SK-N-SH (cell line): ENCODE measurements around the gene TSPAN32. TPM values are rescaled to one million over a fixed set of nuclear protein-coding genes. Genes with fewer than 3 reads are reported as not detected.

Source experiments
- CTCF ChIA-PET: fragments of 300-600, 350-600 bp; formaldehyde crosslinking; extraction: SDS; loops from one replicate; lab custom pipeline; 2021; lab: Yijun Ruan, JAX
- POLR2A ChIA-PET: fragments of 350-600 bp; sonication (Branson Sonifier 250); formaldehyde crosslinking; extraction: SDS; loops from one replicate; lab custom pipeline; 2020; ENCODE audit warnings: antibody characterized with exemption, inconsistent platforms; lab: Yijun Ruan, JAX
- DNase-seq: peaks from one replicate; pipeline ENCODE4 v3.0.0; 2012
- H2AFZ ChIP-seq: fragments of 200-600 bp; sonication (generic); 2 replicates; pipeline ENCODE4 v1.8.1; 2016; ENCODE audit warnings: antibody characterized with exemption, mild to moderate bottlenecking, low read depth
- H3F3A ChIP-seq: fragments of 200-600 bp; sonication (generic); replicated peaks from 2 replicates; pipeline ENCODE3; 2016; ENCODE audit warnings: antibody characterized with exemption, mild to moderate bottlenecking; ENCODE audit not compliant: insufficient read depth
- H3K27ac ChIP-seq, 2 experiments: fragments of 200-500 bp in 1 of 2; fragments of 200-600 bp in 1 of 2; sonication (Bioruptor generic) in 1 of 2; sonication (generic), shearing (Covaris generic) in 1 of 2; 2 replicates each; pipeline versions ENCODE4 v1.5.1 to v1.6.1; 2014 to 2016; ENCODE audit warnings: low read depth in 2 of 2, inconsistent platforms in 1 of 2, low read length in 1 of 2, mild to moderate bottlenecking in 1 of 2, mixed read lengths in 1 of 2
- H3K27me3 ChIP-seq: fragments of 200-600 bp; sonication (generic), shearing (Covaris generic); 2 replicates; pipeline ENCODE4 v1.6.1; 2016; ENCODE audit warnings: mixed run types; ENCODE audit not compliant: insufficient read depth
- H3K36me3 ChIP-seq, 2 experiments: fragments of 200-500 bp in 1 of 2; fragments of 200-600 bp in 1 of 2; sonication (Bioruptor generic) in 1 of 2; sonication (generic) in 1 of 2; replicated peaks in 1 of 2; 2 replicates each; pipeline versions ENCODE3 to v1.5.1; 2014 to 2016; ENCODE audit warnings: low read length in 1 of 2, mild to moderate bottlenecking in 1 of 2; ENCODE audit not compliant: insufficient read depth in 2 of 2, control insufficient read depth in 1 of 2
- H3K4me1 ChIP-seq, 2 experiments: fragments of 200-500 bp in 1 of 2; fragments of 200-600 bp in 1 of 2; sonication (Bioruptor generic) in 1 of 2; sonication (generic), shearing (Covaris generic) in 1 of 2; 2 replicates each; pipeline versions ENCODE4 v1.5.1 to v1.6.1; 2014 to 2016; ENCODE audit warnings: low read depth in 1 of 2, low read length in 1 of 2, mixed run types in 1 of 2; ENCODE audit not compliant: insufficient read depth in 2 of 2, control insufficient read depth in 1 of 2
- H3K4me2 ChIP-seq: fragments of 200-600 bp; sonication (generic), shearing (Covaris generic); 2 replicates; pipeline ENCODE4 v1.6.1; 2017; ENCODE audit warnings: mixed run types
- H3K4me3 ChIP-seq, 2 experiments: fragments of 200-500 bp in 1 of 2; fragments of 200-600 bp in 1 of 2; sonication (Bioruptor generic) in 1 of 2; sonication (generic), shearing (Covaris generic) in 1 of 2; 2 replicates each; pipeline versions ENCODE4 v1.5.1 to v1.8.1; 2014 to 2016; ENCODE audit warnings: low read depth in 2 of 2, inconsistent platforms in 1 of 2, low read length in 1 of 2, mild to moderate bottlenecking in 1 of 2, mixed read lengths in 1 of 2, moderate library complexity in 1 of 2
- H3K79me2 ChIP-seq: fragments of 200-600 bp; sonication (generic); 2 replicates; pipeline ENCODE4 v1.8.1; 2017; ENCODE audit warnings: mild to moderate bottlenecking; ENCODE audit not compliant: insufficient read depth
- H3K9ac ChIP-seq: fragments of 200-600 bp; sonication (generic); 2 replicates; pipeline ENCODE4 v1.6.1; 2017; ENCODE audit warnings: mixed run types
- H3K9me2 ChIP-seq: fragments of 200-600 bp; sonication (generic); 2 replicates; pipeline ENCODE4 v1.6.1; 2017; ENCODE audit warnings: mixed run types
- H3K9me3 ChIP-seq: fragments of 200-600 bp; sonication (generic); 2 replicates; pipeline ENCODE4 v1.6.1; 2017; ENCODE audit warnings: mixed run types, mild to moderate bottlenecking, moderate library complexity
- H4K20me1 ChIP-seq: fragments of 200-600 bp; sonication (generic); 2 replicates; pipeline ENCODE4 v1.6.1; 2017; ENCODE audit warnings: mild to moderate bottlenecking, mixed run types; ENCODE audit not compliant: insufficient read depth
- CHD2 ChIP-seq: fragments of 150-350 bp; IDR thresholded peaks from 2 replicates; pipeline ENCODE4 v1.6.1; 2018; ENCODE audit warnings: low read length; ENCODE audit not compliant: partially characterized antibody
- EZH2phosphoT487 ChIP-seq: fragments of 200-600 bp; sonication (generic); IDR thresholded peaks from 2 replicates; pipeline ENCODE4 v1.6.1; 2017; ENCODE audit warnings: low read depth, mixed run types, mild to moderate bottlenecking, antibody characterized with exemption, moderate library complexity, borderline replicate concordance
- FOSL2 ChIP-seq: IDR thresholded peaks from 2 replicates; pipeline ENCODE4 v1.4.0; 2012; ENCODE audit warnings: low read depth, mild to moderate bottlenecking, moderate library complexity, borderline replicate concordance
- FOXJ3 ChIP-seq: sonication (generic); formaldehyde crosslinking; IDR thresholded peaks from 2 replicates; pipeline ENCODE4 v1.5.1; 2020; ENCODE audit warnings: mild to moderate bottlenecking, missing genetic modification reagents
- FOXM1 ChIP-seq: IDR thresholded peaks from 2 replicates; pipeline ENCODE4 v1.4.0; 2012; ENCODE audit warnings: low read depth, mild to moderate bottlenecking
- MAX ChIP-seq: IDR thresholded peaks from 2 replicates; pipeline ENCODE4 v1.4.0; 2012; ENCODE audit warnings: low read depth
- MXI1 ChIP-seq: IDR thresholded peaks from 2 replicates; pipeline ENCODE4 v1.6.1; 2012; ENCODE audit warnings: mild to moderate bottlenecking, low read depth, low read length, improper control_type of control experiment
- NFIC ChIP-seq: IDR thresholded peaks from 2 replicates; pipeline ENCODE4 v1.4.0; 2012; ENCODE audit warnings: borderline replicate concordance
- PBX3 ChIP-seq: IDR thresholded peaks from 2 replicates; pipeline ENCODE4; 2012
- RFX5 ChIP-seq: IDR thresholded peaks from 2 replicates; pipeline ENCODE4 v1.6.1; 2012; ENCODE audit warnings: mild to moderate bottlenecking, improper control_type of control experiment, low read length
- SMC3 ChIP-seq: IDR thresholded peaks from 2 replicates; pipeline ENCODE4 v1.6.1; 2012; ENCODE audit warnings: low read depth, low read length, improper control_type of control experiment
- TCF12 ChIP-seq: IDR thresholded peaks from 2 replicates; pipeline ENCODE4 v1.4.0; 2012
- TEAD4 ChIP-seq: IDR thresholded peaks from 2 replicates; pipeline ENCODE4 v1.4.0; 2012; ENCODE audit warnings: mild to moderate bottlenecking, borderline replicate concordance; ENCODE audit not compliant: insufficient read depth
- YY1 ChIP-seq: IDR thresholded peaks from 2 replicates; pipeline ENCODE4 v1.4.0; 2012; ENCODE audit warnings: low read depth, mild to moderate bottlenecking
- WGBS: methylation state at CpG from one replicate; pipeline ENCODE4 v1.1.6; 2017; ENCODE audit warnings: low lambda C conversion rate; 5-methylcytosine and 5-hydroxymethylcytosine counted together
- polyA plus RNA-seq, 3 experiments: library from polyadenylated mRNA; depleted of rRNA; stranded (reverse); fragments of >200 nt; gene quantifications; 2 replicates each; pipeline ENCODE4 v1.2.3, GENCODE V29; 2012
- TF ChIP-seq, protein P1 (sequence below): fragments of 150-350 bp; IDR thresholded peaks from 2 replicates; pipeline ENCODE4 v1.6.1; 2016; ENCODE audit warnings: mild to moderate bottlenecking, low read depth, low read length
- TF ChIP-seq, protein P2 (sequence below): IDR thresholded peaks from 2 replicates; pipeline ENCODE4 v1.4.0; 2012; ENCODE audit warnings: low read depth, borderline replicate concordance

TSPAN32 gene
- polyA plus RNA-seq, 1 of the 3 experiments (the other 2 are of a cell fraction): 0.12 TPM

DNA sequence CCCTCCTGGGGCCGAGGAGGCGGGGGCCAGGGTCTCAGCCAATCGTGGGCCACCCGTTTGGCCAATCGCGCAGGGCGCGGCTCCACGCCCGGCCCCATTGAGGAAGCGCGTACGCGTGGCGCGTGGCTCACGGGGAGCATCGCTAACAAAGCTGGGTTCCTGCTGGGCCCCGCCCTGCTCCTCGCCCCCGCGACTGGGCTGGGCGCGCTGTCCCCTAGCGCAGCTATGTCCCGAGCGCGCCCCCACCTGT, 30.8 kb upstream of the TSPAN32 start:
- 34% methylated on average over 15 of the region's 28 CpGs for WGBS
- H3K36me3 ChIP-seq: no peaks in the 10 kb centered on the region
- CTCF ChIA-PET: interaction anchor here (0.6 to 1.4 kb wide), 2 partner anchors 149 to 233 kb away, joined by 3 read pairs; no protein-coding TSS in a partner anchor
- H3F3A ChIP-seq: no peaks in the 10 kb centered on the region
- H3K4me2 ChIP-seq: no peak overlapping the region
- no peak for TF ChIP-seq NFIC
- no peak for TF ChIP-seq MXI1
- TF ChIP-seq CHD2: no peak
- no peak for TF ChIP-seq TEAD4
- TF ChIP-seq FOSL2: no peak
- TF ChIP-seq MAX: no peak
- no peak for TF ChIP-seq YY1
- TF ChIP-seq FOXJ3 (CRISPR knock-in tag): no peak
- TF ChIP-seq, protein P1, sequence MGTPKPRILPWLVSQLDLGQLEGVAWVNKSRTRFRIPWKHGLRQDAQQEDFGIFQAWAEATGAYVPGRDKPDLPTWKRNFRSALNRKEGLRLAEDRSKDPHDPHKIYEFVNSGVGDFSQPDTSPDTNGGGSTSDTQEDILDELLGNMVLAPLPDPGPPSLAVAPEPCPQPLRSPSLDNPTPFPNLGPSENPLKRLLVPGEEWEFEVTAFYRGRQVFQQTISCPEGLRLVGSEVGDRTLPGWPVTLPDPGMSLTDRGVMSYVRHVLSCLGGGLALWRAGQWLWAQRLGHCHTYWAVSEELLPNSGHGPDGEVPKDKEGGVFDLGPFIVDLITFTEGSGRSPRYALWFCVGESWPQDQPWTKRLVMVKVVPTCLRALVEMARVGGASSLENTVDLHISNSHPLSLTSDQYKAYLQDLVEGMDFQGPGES: no peak
- TF ChIP-seq SMC3: no peak
- H3K4me3 ChIP-seq: no peak overlapping the region
- H2AFZ ChIP-seq: no peak overlapping the region
- H3K9ac ChIP-seq: no peak overlapping the region
- H3K79me2 ChIP-seq: no peaks in the 10 kb centered on the region
- DNase-seq: no peak
- POLR2A ChIA-PET: no interaction called here
- H3K4me1 ChIP-seq: no peaks in the 10 kb centered on the region
- no peaks in the 10 kb centered on the region for H3K9me2 ChIP-seq
- H4K20me1 ChIP-seq: no peaks in the 10 kb centered on the region
- no peaks in the 10 kb centered on the region for H3K9me3 ChIP-seq
- H3K27me3 ChIP-seq: peaks cover 29% of the 10 kb centered on the region
- H3K27ac ChIP-seq: no peak overlapping the region

DNA sequence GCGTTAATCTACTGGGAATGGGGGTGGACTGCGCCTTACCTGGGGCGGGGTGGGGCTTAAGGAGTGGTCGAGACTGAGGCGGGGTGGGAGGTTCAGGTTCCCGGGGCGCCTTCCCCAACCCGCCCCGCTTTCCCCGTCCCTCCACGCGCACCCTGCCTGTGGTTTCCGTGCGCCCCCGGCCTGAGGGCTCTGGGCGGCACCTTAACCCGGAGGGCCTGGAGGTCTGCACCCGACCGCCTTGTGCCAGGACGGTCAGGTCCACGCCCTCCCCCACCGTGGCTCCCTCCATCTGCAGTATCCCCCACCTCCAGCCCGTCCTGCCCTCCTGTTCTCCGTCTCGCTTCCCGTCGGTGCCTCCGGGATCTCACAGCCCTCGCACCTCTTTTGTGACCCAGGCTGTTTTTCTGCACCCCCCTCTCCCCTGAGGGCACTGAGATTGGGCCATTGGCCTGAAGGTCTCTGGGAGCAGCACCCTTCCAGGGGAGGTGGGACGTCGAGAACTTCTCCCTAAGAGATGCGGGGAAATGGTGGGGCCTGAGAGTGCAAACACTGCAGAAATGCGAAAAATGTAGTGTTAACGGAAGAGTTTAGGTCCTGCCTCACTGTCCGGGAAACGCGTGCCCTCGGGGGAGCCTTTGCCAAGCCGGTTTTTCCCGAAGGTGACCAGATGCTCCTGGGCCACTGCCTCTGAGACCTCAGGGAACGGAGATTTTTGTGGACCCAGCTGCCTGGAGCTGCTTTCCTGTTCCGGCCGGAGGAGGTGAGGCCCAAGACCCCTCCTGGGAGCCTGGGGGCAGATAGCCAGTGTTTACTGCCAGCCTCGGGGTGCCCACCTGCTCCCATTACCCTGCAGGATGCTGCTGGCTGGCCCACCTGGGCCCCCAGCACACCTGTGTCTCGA, 30.2 kb upstream of the TSPAN32 start:
- POLR2A ChIA-PET: no interaction called here
- 40% methylated on average over 25 of the region's 45 CpGs for WGBS
- no peaks in the 10 kb centered on the region for H3K79me2 ChIP-seq
- CTCF ChIA-PET: interaction anchor here (0.6 to 1.4 kb wide), 3 partner anchors 23 to 260 kb away, joined by 3 read pairs; no protein-coding TSS in a partner anchor
- H3K4me3 ChIP-seq: no peak overlapping the region
- no peaks in the 10 kb centered on the region for H3K36me3 ChIP-seq
- H3K4me1 ChIP-seq: no peaks in the 10 kb centered on the region
- H3K4me2 ChIP-seq: no peak overlapping the region
- DNase-seq: no peak
- no peaks in the 10 kb centered on the region for H3K9me2 ChIP-seq
- H3K27ac ChIP-seq: no peak overlapping the region
- H3K9me3 ChIP-seq: no peaks in the 10 kb centered on the region
- H3K9ac ChIP-seq: no peak overlapping the region
- no peaks in the 10 kb centered on the region for H4K20me1 ChIP-seq
- H3K27me3 ChIP-seq: peaks cover 29% of the 10 kb centered on the region
- H2AFZ ChIP-seq: no peak overlapping the region
- TF ChIP-seq RFX5 (no peak), FOXM1 (no peak), TCF12 (no peak), PBX3 (no peak), NFIC (no peak), EZH2phosphoT487 (no peak)
- TF ChIP-seq, protein P2, sequence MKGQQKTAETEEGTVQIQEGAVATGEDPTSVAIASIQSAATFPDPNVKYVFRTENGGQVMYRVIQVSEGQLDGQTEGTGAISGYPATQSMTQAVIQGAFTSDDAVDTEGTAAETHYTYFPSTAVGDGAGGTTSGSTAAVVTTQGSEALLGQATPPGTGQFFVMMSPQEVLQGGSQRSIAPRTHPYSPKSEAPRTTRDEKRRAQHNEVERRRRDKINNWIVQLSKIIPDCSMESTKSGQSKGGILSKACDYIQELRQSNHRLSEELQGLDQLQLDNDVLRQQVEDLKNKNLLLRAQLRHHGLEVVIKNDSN: no peak
- TF ChIP-seq, protein P1: no peak
- TF ChIP-seq, all 33 proteins: peak for 0
- no peaks in the 10 kb centered on the region for H3F3A ChIP-seq
